Measurements from ENCODE around the gene APP.
"Not testable (repeated sequence)": the region's sequence is repeated elsewhere in the genome, so short reads cannot be mapped to it uniquely, and the experiment has no call there.

Gene APP

GRCh38 chr21:26135520-26135919 lies 35.0 kb downstream of the APP start:
- H3K4me3 ChIP-seq (replicated peaks; ENCODE audit: low read depth, low read length): no peak overlapping the region
- no peak for DNase-seq (ENCODE audit: extremely low read depth, low read depth)
- no peak for TF ChIP-seq CTCF (IDR thresholded peaks at IDR 0.05; ENCODE audit: low read depth, low read length, missing control alignments)

- H3K4me3 ChIP-seq (replicated peaks; ENCODE audit: low read depth, low read length): no peak overlapping the region
- no peak for DNase-seq (ENCODE audit: extremely low read depth, low read depth)
Observed at GRCh38 chr21:26131554-26131953, 39.0 kb downstream of the APP start.

GRCh38 chr21:26131053-26131452 lies 39.5 kb downstream of the APP start:
- H3K4me3 ChIP-seq (replicated peaks; ENCODE audit: low read depth, low read length); DNase-seq (ENCODE audit: extremely low read depth, low read depth): not testable (repeated sequence)

More at GRCh38 chr21:26131554-26131953, 39.0 kb downstream of the APP start:
- TF ChIP-seq CTCF (IDR thresholded peaks at IDR 0.05; ENCODE audit: low read depth, low read length, missing control alignments): no peak

- DNase-seq (ENCODE audit: extremely low read depth, low read depth): no peak
- TF ChIP-seq CTCF (IDR thresholded peaks at IDR 0.05; ENCODE audit: low read depth, low read length, missing control alignments): no peak
- H3K4me3 ChIP-seq (replicated peaks; ENCODE audit: low read depth, low read length): no peak overlapping the region
Observed at GRCh38 chr21:26130249-26130881, 40.2 kb downstream of the APP start.

- TF ChIP-seq CTCF (IDR thresholded peaks at IDR 0.05; ENCODE audit: low read depth, low read length, missing control alignments): no peak
- H3K4me3 ChIP-seq (replicated peaks; ENCODE audit: low read depth, low read length): no peak overlapping the region
- no peak for DNase-seq (ENCODE audit: extremely low read depth, low read depth)
Observed at GRCh38 chr21:26127918-26128317, 42.7 kb downstream of the APP start.

GRCh38 chr21:26127073-26127814 lies 43.3 kb downstream of the APP start:
- no peak for DNase-seq (ENCODE audit: extremely low read depth, low read depth)
- H3K4me3 ChIP-seq (replicated peaks; ENCODE audit: low read depth, low read length): no peak overlapping the region
- TF ChIP-seq CTCF (IDR thresholded peaks at IDR 0.05; ENCODE audit: low read depth, low read length, missing control alignments): no peak

- TF ChIP-seq CTCF (IDR thresholded peaks at IDR 0.05; ENCODE audit: low read depth, low read length, missing control alignments): no peak
- no peak overlapping the region for H3K4me3 ChIP-seq (replicated peaks; ENCODE audit: low read depth, low read length)
- no peak for DNase-seq (ENCODE audit: extremely low read depth, low read depth)
Observed at GRCh38 chr21:26126168-26126553, 44.4 kb downstream of the APP start.
